H1 (cell line): ENCODE data around the gene SIPA1L3.

ENCODE experiments used
- CBX8 ChIP-seq: fragments of 300-800, 300-1000 bp; sonication (generic); IDR thresholded peaks from 2 replicates; pipeline ENCODE4 v1.7.1; 2016; ENCODE audit warnings: low read depth, low read length, borderline replicate concordance
- CREB1 ChIP-seq: IDR thresholded peaks from 2 replicates; pipeline ENCODE4 v1.6.1; 2012; ENCODE audit warnings: inconsistent platforms
- CTCF ChIP-seq, 3 experiments: IDR thresholded peaks; 1 replicate in 2 of 3; 2 replicates in 1 of 3; pipeline versions ENCODE4 v1.5.1 to v1.6.1; 2011; ENCODE audit warnings: low read length in 3 of 3, mild to moderate bottlenecking in 3 of 3, inconsistent platforms in 2 of 3, low read depth in 1 of 3, moderate library complexity in 1 of 3; ENCODE audit not compliant: insufficient read depth in 1 of 3; ENCODE audit errors: control extremely low read depth in 1 of 3
- EZH2 ChIP-seq: fragments of 200-600 bp; sonication (generic); IDR thresholded peaks from 2 replicates; pipeline ENCODE4 v1.7.1; 2012; ENCODE audit warnings: low read depth, mild to moderate bottlenecking, moderate library complexity, low read length, inconsistent platforms; ENCODE audit not compliant: severe bottlenecking
- GABPA ChIP-seq: IDR thresholded peaks from 2 replicates; pipeline ENCODE4 v1.6.1; 2011; ENCODE audit warnings: mild to moderate bottlenecking, low read length, moderate library complexity, borderline replicate concordance; ENCODE audit not compliant: insufficient read depth
- MAX ChIP-seq: IDR thresholded peaks from 2 replicates; pipeline ENCODE4 v1.6.1; 2012; ENCODE audit warnings: inconsistent platforms
- POLR2A ChIP-seq, 2 experiments: IDR thresholded peaks; 1 replicate in 1 of 2; 2 replicates in 1 of 2; pipeline ENCODE4 v1.6.1; 2011; ENCODE audit warnings: low read depth in 2 of 2, low read length in 2 of 2, mild to moderate bottlenecking in 2 of 2; ENCODE audit errors: control extremely low read depth in 1 of 2
- SIN3A ChIP-seq, 2 experiments: IDR thresholded peaks in 1 of 2; conservative IDR thresholded peaks in 1 of 2; 2 replicates each; pipeline ENCODE4 v1.6.1; 2011 to 2012; ENCODE audit warnings: low read length in 2 of 2, improper control_type of control experiment in 1 of 2, low read depth in 1 of 2, mild to moderate bottlenecking in 1 of 2
- SP1 ChIP-seq: IDR thresholded peaks from 2 replicates; pipeline ENCODE4 v1.6.1; 2011; ENCODE audit warnings: low read depth, low read length
- TAF1 ChIP-seq: IDR thresholded peaks from 2 replicates; pipeline ENCODE4 v1.6.1; 2011; ENCODE audit warnings: mild to moderate bottlenecking, low read depth, low read length
- TBP ChIP-seq: IDR thresholded peaks from 2 replicates; pipeline ENCODE4 v1.6.1; 2011; ENCODE audit warnings: low read depth, low read length, improper control_type of control experiment
- YY1 ChIP-seq: IDR thresholded peaks from 2 replicates; pipeline ENCODE4 v1.6.1; 2011; ENCODE audit warnings: low read depth, mild to moderate bottlenecking, low read length

- no peak for TF ChIP-seq CTCF (IDR thresholded peaks at IDR 0.05; ENCODE audit: control extremely low read depth in 1 of 3, insufficient read depth in 1 of 3, low read depth in 1 of 3, low read length in 3 of 3)
- TF ChIP-seq TBP, result no peak
- TF ChIP-seq SP1, result no peak
- TF ChIP-seq SIN3A (conservative IDR thresholded peaks at IDR 0.05 in 1 of 2, IDR thresholded peaks at IDR 0.05 in 1 of 2; ENCODE audit: low read depth in 1 of 2, low read length in 2 of 2), result no peak
- TF ChIP-seq CBX8, result no peak
- no peak for TF ChIP-seq MAX
- no peak for TF ChIP-seq POLR2A (IDR thresholded peaks at IDR 0.05; ENCODE audit: control extremely low read depth in 1 of 2, low read depth in 2 of 2, low read length in 2 of 2)
- TF ChIP-seq YY1, result no peak
- TF ChIP-seq GABPA, result no peak
- TF ChIP-seq TAF1, result no peak
- TF ChIP-seq CREB1, result no peak
- TF ChIP-seq EZH2, result no peak
These were observed 327.6 kb downstream of the SIPA1L3 start for GRCh38 chr19:38234615-38235014.
